SW 1271 (cell line): ENCODE measurements around the gene ZMYND8.
"Not testable (repeated sequence)": the region's sequence is repeated elsewhere in the genome, so short reads cannot be mapped to it uniquely, and the experiment has no call there.

Experiments
- DNase-seq, 2 experiments: peaks; one replicate each; lab custom pipeline; 2025; lab: John Stamatoyannopoulos, UW

ZMYND8 gene

DNA sequence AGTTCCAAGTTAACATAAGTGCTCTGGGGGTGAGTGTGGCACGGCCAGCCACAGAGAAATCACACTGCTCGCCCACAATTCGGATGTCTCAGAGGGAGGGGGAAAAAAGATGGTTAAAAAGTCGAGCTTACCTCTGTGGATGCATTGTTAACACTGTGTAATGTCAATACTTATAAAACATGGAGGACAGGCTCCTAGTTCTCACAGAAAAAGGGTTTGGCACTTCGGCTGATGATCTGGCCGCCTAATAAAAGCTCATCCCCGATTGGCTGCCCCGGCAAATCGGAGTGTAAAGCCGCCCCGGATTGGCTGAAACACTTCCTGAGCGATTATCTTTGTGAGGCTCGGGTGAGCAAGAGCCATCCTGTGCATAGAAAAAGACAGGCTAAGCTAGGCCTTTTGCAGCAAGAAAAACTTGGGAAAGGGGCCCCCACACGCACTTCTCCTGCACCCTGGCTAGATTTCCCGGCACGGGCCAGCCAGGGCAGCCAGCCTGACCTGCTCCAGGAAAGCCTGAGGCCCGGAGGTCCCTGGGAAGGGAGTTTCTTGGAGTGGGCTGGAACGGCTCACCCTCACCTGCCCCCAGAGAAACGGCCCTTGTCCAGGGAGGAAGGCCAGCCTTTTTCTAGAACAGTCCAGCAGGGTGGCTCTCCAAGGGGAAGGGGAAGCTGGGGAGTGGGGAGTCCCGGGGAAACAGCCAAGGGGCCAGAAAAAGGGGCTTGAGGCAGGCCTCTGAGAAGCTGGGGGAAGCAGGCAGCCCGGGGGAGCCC lies at the start of gene ZMYND8:
Gene ZMYND8, minus strand, starts transcription at position 174 of the 770 bp plus-strand sequence. Its CDS starts 29 bp downstream, at position 145.
- peak; percentile 87 to 91 for DNase-seq

DNA sequence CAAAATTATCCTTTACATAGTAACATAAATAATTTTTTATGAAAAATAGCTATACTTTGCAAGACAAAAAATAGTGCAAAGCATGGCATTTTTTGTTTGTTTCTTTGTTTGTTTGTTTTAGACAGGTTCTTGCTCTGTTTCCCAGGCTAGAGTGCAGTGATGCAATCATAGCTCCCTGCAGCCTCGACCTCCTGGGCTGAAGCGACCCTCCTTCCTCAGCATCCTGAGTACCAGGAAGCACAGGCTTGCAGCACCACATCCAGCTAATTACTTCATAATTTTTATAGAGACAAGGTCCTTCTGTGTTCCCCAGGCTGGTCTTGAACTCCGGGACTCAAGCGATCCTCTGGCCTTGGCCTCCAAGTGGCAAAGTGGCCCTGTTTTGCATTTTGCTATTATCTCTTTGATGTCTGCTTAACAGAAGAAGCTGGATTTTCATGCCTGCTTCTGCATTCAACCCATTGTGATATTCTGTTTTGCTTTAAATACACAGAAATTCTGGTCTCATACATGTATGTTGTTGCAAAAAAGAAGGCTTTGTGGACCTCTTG lies 49.4 kb upstream of the ZMYND8 start:
- DNase-seq: no peak

DNA sequence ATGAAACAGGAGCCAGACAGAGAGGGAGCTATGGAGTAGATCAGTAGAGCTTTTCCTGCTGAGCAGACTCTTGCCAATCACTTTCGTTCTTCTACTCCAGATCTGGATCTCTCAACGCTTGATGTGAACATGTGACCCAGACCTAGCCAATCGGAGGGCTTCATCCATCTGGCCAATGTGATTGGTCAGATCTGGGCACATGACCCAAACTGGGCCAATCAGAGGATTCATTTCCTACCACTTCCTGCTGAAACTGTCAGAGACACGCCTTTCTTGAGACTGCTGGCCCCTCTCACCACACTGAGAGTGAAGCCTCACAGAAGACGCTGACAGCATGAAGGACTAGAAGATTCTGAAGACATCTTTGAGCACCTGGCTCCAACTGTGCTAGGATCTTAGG lies 44.2 kb upstream of the ZMYND8 start:
- DNase-seq: no peak

DNA sequence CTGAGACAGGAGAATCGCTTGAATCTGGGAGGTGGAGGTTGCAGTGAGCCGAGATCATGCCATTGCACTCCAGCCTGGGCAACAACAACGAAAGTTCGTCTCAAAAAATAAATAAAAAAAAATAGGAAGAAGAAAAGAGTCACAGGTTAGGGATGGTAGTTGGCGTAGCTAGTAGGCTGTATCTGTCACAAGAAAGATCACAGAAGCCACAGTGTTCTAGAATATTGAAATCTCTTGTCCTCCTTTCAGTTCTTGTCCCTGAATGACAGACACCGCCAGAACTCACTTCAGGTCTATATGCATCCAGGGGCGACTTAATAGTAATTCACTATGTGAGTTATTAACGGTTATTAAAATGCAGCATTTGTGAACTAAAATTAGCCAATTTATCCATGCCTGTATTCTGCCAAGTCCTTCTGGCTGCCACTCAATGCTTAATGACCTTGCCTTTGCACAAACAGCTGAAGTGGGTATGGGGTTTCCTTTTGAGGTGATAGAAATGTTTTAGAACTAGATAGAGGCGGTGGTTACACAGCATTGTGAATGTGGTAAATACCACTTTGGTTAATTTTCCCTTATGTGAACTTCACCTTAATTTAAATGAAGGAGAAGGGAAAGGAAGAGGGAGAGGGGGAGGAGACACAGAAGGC lies 41.3 kb upstream of the ZMYND8 start:
- no peak for DNase-seq

DNA sequence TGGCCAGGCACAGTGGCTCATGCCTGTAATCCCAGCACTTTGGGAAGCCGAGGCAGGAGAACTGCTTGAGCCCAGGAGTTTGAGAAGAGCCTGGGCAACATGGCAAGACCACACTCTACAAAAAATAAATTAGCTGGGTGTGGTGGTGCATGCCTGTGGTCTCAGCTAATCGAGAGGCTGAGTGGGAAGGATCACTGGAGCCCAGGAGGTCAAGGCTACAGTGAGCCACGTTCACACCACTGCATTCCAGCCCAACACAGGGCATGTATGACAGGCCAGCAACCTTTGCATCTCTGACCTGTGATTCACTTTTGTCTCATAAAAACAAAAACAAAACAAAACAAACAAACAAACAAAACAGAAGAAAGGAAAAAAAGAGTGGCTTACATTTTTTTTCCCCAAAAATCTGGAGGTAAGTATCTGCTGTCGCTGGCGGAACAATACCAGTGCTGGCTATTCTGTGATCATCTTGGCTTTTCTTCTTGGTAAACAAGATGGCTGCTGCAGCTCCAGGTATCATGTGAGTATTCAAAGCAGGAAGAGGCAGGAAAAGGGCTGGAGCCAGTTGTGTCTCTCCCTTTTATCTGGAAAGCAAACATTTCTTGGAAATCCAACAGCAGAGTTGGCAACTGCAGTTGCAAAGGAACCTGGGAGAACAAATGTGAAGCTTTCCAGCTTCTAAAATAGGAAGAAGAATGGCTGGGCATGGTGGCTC lies 40.4 kb upstream of the ZMYND8 start:
- DNase-seq: no peak

DNA sequence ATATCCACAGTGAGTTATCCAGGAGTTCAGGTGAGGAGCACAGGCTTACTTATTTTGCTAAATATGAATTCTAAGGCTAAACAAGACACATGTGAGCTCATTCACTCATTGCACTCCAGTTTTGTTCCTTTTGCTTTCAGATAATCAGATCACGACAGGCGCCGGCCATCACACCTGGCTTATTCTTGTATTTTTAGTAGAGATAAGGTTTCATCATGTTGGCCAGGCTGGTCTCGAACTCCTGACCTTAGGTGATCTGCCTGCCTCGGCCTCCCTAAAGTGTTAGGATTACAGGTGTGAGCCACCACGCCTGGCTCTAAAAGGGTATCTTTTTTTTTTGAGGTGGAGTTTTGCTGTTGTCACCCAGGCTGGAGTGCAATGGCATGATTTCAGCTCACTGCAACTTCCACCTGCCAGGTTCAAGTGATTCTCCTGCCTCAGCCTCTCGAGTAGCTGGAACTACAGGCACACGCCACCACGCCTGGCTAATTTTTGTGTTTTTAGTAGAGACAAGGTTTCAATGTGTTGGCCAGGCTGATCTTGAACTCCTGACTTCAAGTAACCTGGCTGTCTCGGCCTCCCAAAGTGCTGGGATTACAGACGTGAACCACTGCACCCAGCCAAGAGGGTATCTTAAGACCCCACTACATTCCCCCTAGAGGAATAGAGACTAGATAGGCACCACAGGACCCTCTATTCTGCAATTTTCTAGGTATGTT lies 37.5 kb upstream of the ZMYND8 start:
- DNase-seq: not testable (repeated sequence)

DNA sequence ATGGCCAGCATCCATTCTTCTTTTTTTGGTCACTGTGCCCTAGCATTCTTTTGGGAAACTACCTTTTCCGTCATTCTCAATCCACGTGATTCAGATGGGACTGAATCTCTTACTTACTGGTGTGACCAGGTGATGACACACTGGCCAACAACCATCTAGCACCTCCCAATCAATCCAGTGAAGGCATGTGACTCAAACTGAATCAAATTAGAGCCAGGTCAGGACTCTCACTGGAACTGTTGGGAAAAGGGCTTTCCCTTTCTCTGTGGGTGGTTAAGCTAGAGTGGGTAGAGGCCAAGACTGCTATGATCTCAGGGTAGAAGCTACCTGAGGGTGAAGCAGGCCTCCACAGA lies 36.2 kb upstream of the ZMYND8 start:
- no peak for DNase-seq

DNA sequence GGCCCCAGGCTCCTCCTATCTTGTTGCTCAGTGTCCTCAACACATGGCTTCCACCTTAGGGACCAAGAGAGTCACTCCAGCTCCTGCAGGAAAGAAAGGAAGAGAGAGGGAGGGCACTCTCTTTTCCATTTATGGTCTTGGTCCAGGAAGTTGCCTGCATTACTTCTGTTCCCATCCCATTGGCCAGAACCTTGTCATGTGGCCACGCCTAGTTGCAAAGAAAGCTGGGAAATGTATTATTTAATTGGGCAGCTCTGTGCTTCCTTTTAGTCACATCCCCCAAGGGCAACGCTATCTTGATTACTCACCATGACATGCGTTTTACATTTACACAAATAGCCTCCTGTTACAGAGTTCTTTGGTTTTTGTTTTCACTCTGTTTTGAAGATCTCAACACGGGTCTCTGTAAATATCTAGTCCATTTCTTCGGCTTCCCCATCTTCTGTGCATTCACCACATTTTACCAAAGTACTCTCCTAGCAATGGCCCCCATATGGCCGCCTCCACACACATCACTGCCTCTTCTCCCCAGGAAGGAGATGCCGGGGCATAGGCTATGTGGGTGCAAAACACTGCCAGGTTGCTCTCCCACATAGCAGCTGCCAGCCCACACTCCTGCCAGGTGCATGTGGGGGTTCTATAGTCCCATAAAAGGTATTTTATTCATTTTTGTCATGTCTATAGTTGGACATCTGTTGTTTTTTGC lies 35.7 kb upstream of the ZMYND8 start:
- DNase-seq: peak; percentile 62 to 71

DNA sequence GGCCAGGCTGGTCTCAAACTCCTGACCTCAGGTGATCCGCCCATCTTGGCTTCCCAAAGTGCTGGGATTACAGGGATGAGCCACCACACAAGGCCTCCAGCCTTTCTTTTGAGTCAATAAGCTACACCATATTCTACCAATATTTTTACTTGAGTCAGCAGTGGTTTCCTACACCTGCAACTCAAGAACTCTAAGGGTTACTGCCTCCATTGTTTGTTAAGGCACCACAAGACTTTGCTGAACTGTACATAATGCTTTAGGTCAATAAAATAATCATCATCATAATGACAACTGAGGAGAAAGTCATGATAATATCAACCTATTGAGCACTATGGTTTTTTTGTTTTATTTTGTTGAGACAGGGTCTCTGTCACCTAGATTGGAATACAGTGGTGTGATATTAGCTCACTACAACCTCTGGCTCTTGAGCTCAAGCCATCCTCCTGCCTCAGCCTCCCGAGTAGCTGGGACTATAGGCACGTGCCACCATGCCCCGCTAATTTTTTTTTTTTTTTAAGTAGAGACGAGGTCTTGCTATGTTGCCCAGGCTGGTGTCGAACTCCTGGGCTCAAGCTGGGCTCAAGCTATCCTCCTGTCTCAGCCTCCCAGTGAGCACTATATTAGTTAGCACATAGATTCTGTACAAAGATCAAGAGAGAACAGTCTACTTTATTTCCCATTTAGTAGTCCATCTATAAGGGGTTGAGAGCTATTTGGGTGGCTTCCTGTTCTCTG lies 34.9 kb upstream of the ZMYND8 start:
- no peak for DNase-seq

DNA sequence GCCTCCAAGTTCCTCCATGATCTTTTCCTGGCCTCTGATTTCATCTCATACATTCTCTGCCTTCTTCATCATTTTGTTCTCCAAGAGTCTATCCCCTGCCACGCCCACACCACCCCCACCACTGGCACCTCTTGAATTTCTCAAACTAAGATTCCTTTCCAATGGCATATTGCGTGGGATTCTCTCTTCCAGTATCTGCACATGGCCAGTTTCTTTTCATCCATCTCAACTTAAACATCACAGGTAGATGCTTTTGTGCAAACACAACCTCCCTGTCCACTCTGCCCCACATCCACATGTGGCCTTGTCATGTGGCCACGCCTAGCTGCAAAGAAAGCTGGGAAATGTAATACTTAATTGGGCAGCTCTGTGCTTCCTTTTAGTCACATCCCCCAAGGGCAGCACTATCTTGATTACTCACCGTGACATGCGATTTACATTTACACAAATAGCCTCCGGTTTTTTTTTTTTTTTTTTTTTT lies 33.4 kb upstream of the ZMYND8 start:
- DNase-seq: peak; percentile 8 to 40

DNA sequence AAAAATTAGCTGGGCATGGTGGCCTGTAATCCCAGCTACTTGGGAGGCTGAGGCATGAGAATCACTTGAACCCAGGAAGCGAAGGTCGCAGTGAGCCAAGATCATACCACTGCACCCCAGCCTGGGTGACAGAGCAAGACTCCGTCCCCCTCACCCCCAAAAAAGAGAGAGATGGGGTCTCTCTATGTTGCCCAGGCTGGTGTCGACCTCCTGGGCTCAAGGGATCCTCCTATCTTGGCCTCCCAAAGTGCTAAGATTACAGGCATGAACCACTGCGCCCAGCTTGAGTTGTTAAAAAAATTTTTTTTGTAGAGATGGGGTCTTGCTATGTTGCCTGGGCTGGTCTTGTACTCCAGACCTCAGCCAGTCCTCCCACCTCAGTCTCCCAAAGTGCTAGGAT lies 29.5 kb upstream of the ZMYND8 start:
- not testable (repeated sequence) for DNase-seq

DNA sequence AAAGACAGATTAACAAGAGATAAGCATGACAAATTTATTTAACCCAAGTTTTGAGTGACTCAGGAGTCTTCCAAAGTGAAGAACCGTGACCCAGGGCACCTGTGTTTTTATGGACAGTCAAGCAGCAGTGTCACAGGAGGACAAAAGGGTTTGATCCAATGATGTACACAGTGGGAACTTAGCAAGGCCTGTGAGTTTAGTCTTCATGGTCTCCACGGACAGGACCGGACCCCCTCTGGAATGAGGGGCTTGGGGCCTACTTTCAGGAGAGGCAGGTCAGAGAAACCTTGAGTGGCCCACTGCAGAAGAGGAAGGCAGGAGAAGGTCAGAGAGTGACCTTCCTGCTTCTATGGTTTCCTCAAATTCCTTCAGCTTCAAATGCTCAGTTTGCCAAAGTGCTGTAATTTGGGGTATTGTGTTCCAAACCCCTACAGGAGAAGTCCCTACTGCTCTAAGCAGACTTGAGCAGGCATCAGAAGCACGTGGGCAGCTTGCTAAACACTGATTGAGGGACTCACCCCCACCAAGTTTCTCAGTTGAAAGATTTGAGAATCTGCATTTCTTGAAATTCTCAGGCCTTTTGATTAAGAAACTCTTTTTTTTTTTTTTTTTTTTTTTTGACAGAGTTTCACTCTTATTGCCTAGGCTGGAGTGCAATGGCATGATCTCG lies 26.4 kb upstream of the ZMYND8 start:
- DNase-seq: no peak

DNA sequence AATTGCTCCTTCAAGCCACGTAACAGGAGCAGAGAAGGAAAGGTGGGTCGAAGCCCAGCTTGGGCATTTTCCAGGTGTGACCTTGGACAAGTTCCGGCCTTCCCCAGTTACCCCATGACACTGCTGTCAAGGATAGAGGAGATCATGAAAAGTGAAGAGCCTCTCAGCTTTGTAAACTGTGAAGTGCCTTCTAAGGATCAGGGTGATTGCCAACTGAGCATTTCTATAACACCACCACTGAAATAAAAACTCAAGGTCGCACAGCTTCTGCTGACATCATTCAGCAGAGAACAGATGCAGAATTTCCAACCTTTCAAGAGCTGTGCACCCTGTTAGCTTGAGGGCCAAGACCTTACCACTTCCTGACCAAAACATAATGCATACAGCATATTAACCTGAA lies 24.0 kb upstream of the ZMYND8 start:
- DNase-seq: no peak

DNA sequence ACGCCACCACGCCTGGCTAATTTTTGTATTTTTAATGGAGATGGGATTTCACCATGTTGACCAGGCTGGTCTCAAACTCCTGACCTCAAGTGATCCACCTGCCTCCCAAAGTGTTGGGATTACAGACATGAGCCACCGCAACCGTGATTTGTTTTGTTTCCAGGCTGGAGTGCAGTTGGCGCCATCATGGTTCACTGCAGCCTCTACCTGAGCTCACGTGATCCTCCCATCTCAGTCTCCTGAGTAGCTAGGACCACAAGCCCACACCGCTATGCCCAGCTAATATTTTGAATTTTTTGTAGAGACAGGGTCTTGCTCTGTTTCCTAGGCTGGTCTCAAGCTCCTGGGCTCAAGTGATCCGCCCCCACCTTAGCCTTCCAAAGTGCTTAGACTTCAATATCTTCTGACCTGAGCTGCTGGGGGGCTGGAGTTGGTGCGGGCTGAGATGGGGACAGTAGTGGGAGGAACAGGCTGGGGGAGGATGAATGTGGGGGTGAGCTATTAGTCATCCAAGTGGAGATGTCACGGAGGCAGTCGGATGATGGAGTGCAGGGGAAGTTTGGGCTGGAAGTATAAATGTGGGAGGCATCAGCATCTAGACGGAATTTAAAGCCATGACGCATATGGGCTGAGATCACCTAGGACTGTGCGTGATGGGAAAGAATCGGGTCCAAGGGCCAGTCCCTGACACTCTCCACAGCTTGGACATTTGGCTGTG lies 23.1 kb upstream of the ZMYND8 start:
- no peak for DNase-seq

DNA sequence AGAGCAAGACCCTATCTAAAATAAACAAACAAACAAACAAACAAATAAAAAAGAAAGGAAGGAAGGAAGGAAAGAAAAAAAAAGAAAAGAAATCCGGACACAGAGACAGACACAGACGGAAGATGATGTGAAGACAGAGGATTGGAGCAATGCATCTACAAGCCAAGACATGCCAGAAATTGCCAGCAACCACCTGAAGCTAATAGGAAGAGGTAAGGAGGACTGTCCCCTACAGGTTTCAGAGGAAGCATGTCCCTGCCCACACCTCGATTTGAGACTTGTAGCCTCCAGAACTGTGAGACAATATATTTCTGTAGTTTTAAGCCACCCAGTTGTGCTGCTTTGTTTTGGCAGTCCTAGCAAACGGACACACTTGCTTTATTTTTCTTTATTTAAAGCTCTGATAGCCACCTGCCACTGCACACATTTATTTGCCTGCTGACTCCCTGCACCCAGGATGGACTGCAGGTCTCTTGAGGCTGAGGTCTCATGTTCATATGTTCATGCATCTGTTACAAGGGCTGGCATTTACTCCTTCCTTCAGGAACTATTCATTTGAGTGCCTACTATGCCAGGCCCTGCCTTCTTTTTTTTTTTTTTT lies 20.7 kb upstream of the ZMYND8 start:
- no peak for DNase-seq

DNA sequence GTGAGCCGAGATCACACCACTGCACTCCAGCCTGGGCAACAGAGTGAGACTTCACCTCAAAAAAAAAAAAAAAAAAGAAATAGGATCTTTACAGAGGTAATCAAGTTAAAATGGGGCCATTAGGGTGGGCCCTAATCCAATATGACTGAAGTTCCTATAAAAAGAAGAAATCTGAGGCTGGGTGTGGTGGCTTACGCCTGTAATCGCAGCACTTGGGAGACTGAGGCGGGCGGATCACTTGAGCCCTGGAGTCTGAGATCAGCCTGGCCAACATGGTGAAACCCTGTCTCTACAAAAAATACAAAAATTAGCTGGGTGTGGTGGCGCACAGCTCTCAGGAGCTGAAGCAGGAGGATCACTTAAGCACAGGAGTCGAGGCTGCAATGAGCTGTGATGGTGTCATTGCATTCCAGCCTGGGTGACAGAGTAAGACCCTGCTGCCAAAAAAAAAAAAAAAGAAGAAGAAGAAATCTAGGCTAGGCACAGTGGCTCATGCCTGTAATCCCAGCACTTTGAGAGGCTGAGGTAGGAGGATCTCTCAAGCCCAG lies 19.7 kb upstream of the ZMYND8 start:
- not testable (repeated sequence) for DNase-seq

DNA sequence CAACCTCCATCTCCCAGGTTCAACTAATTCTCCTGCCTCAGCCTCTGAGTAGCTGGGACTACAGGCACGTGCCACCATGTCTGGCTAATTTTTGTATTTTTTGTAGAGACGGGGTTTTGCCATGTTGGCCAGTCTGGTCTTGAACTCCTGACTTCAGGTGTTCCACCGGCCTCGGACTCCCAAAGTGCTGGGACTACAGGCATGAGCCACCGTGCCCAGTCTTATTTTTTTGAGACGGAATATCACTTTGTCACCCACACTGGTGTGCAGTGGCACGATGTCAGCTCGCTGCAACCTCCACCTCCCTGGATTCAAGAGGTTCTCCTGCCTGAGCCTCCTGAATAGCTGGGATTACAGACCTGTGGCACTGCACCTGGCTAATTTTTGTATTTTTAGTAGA lies 17.6 kb upstream of the ZMYND8 start:
- DNase-seq: not testable (repeated sequence)

DNA sequence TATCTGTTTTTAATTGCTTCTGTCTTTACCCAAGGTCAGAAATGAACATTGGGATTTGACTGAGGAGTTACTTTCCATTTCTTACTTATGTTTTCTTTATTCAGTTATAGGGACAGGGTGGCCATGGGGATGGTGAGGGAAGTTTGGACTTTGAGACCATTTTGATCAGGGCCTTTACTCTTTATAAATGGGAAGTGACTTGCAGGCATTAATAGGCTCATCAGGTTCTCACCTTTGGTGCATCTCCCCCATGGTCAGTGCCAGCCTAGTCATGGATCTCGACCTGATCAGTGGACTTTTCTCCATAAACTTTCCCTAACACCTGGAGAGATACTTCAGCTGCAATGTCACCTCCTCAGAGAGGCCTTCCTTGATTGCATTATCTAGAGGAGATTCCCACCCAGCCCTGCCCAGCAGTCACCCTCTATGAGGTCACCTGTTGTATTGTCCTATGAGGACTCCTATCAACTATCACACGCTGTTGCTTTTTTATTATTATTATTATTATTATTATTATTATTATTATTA lies 16.8 kb upstream of the ZMYND8 start:
- no peak for DNase-seq
